Heart left ventricle (tissue), 16 donors: ENCODE results near the gene SPOCK1. TPM values are rescaled to one million over a fixed set of nuclear protein-coding genes. Genes with fewer than 3 reads are reported as not detected.

Experiments used
- ATAC-seq, 4 donors: fragments of 200-7000 bp; cut with Tn5 transposase; one replicate each; pipeline ENCODE4 v1.9.1; 2020 to 2022; ENCODE audit warnings: moderate library complexity in 4 of 4, mild to moderate bottlenecking in 3 of 4, moderate number of reproducible peaks in 1 of 4
- DNase-seq, 5 donors: peaks; one replicate each; pipeline ENCODE4 v3.0.0-alpha.2; 2020
- H3K27ac ChIP-seq, 12 donors: fragments of 200-600 bp; sonication (generic) in 4 of 12; one replicate each; pipeline versions ENCODE4 v1.5.0 to v1.8.0; 2016 to 2022; ENCODE audit warnings: mild to moderate bottlenecking in 2 of 12
- H3K27me3 ChIP-seq, 9 donors: fragments of 200-600 bp; sonication (generic) in 2 of 9; one replicate each; pipeline versions ENCODE4 v1.5.1 to v1.8.0; 2016 to 2022; ENCODE audit warnings: mild to moderate bottlenecking in 3 of 9
- H3K36me3 ChIP-seq, 9 donors: fragments of 200-600 bp; sonication (generic) in 2 of 9; one replicate each; pipeline versions ENCODE4 v1.5.0 to v1.8.0; 2018 to 2022; ENCODE audit warnings: mild to moderate bottlenecking in 2 of 9
- H3K4me1 ChIP-seq, 12 donors: fragments of 200-600 bp; sonication (generic) in 4 of 12; one replicate each; pipeline versions ENCODE4 v1.5.0 to v1.8.0; 2016 to 2022; ENCODE audit warnings: mild to moderate bottlenecking in 3 of 12
- H3K4me3 ChIP-seq, 12 donors: fragments of 200-600 bp; sonication (generic) in 4 of 12; one replicate each; pipeline versions ENCODE4 v1.5.0 to v1.8.0; 2017 to 2022; ENCODE audit warnings: mild to moderate bottlenecking in 9 of 12, moderate library complexity in 4 of 12
- H3K9me3 ChIP-seq, 12 donors: fragments of 200-600 bp; sonication (generic) in 4 of 12; one replicate each; pipeline versions ENCODE4 v1.5.0 to v1.8.0; 2016 to 2022; ENCODE audit warnings: mild to moderate bottlenecking in 1 of 12
- CTCF ChIP-seq, 12 donors: fragments of 200-600 bp; sonication (generic) in 4 of 12; IDR thresholded peaks; one replicate each; pipeline versions ENCODE4 v1.5.0 to v1.8.0; 2018 to 2022; ENCODE audit warnings: antibody characterized with exemption in 12 of 12, mild to moderate bottlenecking in 5 of 12
- POLR2A ChIP-seq, 2 donors: fragments of 450-650 bp; IDR thresholded peaks; one replicate each; pipeline ENCODE4 v1.6.1; 2017; ENCODE audit warnings: antibody characterized with exemption in 2 of 2, mild to moderate bottlenecking in 2 of 2, moderate library complexity in 2 of 2
- WGBS, 4 donors: extraction: QIAGEN DNeasy Blood & Tissue Kit in 2 of 4; methylation state at CpG; one replicate each; pipeline versions ENCODE4 v1.1.5 to v1.1.7; 2013 to 2018; 5-methylcytosine and 5-hydroxymethylcytosine counted together
- intact Hi-C, 10 donors: fragments of 100-400 bp; cut with DNase I; formaldehyde crosslinking; loops; one replicate each; pipeline versions ENCODE4 v1.11.1 to v1.14.2; 2022
- polyA plus RNA-seq, 2 donors: library from polyadenylated mRNA; stranded (reverse); fragments of 200-250 nt; gene quantifications; one replicate each; pipeline ENCODE4 v1.2.3, GENCODE V29; 2013
- total RNA-seq, 9 donors: library from RNA; depleted of rRNA in 2 of 9; stranded (reverse); fragments of >200 nt in 2 of 9; fragmentation: NEBNext Ultra II Directional in 3 of 9; extraction: Animal tissue kit (Norgen Biotek cat#: 25700) in 3 of 9; gene quantifications; one replicate each; pipeline versions ENCODE4 v1.1.0 to v1.2.4, GENCODE V29; 2016 to 2023
- donor health status: ischemic (EF 13 %, LVEDD 7.1; RV severe dilation, severe dysfunction).
- donor health status: healthy with polysubstance abuse.
- donor health status: DM: no; HTN: yes; CAD: no.
- donor health status: DM: no; HTN: no; CAD: no.
- donor health status: ischemic (EF 25% LVEDD 6.9; RV normal size, moderate dysfunction).
- donor health status: ischemic (EF 25% LVEDD 5.7; RV mildly dilated, moderate dysfunction).
- donor health status: healthy.
- donor health status: DM: yes; HTN: yes; CAD: no.
- donor health status: ischemic (EF 35%, LVEDD 5.7; RV mildly dilated, moderate dysfunction).
- donor health status: nonischemic (EF 11% LVEDD 7.7; RV severe dilation, severe dysfunction).
- donor health status: DM: yes; HTN: yes; CAD: no.
- donor health status: PGD.
- donor health status: ischemic (EF 29% LVEDD 5.4; RV normal size, mild dysfunction).
- donor health status: nonischemic (EF 23%, LVEDD 6.1; RV moderate dilation, normal function).

The SPOCK1 gene
- total and polyA plus RNA-seq, 11 donors = 7.8 to 51.2 (median 19.9) TPM

- TF ChIP-seq POLR2A (IDR thresholded peaks at IDR 0.05) = no peak
- no peak for TF ChIP-seq CTCF (IDR thresholded peaks at IDR 0.05)
- ATAC-seq (peak in 1 of 4 donors; percentile 51), DNase-seq (no peak)
- Histone ChIP-seq H3K4me3 (no peak overlapping the region), H3K36me3 (no peaks in the 10 kb centered on the region), H3K27me3 (no peaks in the 10 kb centered on the region), H3K27ac (no peak overlapping the region), H3K4me1 (no peaks in the 10 kb centered on the region), H3K9me3 (no peaks in the 10 kb centered on the region)
- WGBS, 4 donors = 33 to 73% (median 68%) methylated on average over 1 of the region's 1 CpG
- intact Hi-C loops = no loop called here
Measured at GRCh38 chr5:137035480-137035878, 463.6 kb downstream of the SPOCK1 start.

- Histone ChIP-seq H3K4me1 (no peaks in the 10 kb centered on the region), H3K9me3 (no peaks in the 10 kb centered on the region), H3K4me3 (no peak overlapping the region), H3K36me3 (no peaks in the 10 kb centered on the region), H3K27ac (no peak overlapping the region), H3K27me3 (no peaks in the 10 kb centered on the region)
- intact Hi-C loops = no loop called here
- ATAC-seq (no peak), DNase-seq (no peak)
- WGBS, 4 donors = 79 to 86% (median 81%) methylated on average over 10 of the region's 10 CpGs
- no peak for TF ChIP-seq POLR2A (IDR thresholded peaks at IDR 0.05)
- TF ChIP-seq CTCF (IDR thresholded peaks at IDR 0.05) = no peak
Measured at GRCh38 chr5:137034764-137035479, 464.2 kb downstream of the SPOCK1 start.

GRCh38 chr5:137034213-137034612, 464.9 kb downstream of the SPOCK1 start:
- TF ChIP-seq CTCF (IDR thresholded peaks at IDR 0.05) = no peak
- TF ChIP-seq POLR2A (IDR thresholded peaks at IDR 0.05) = no peak
- no peak overlapping the region for H3K4me3 ChIP-seq
- H3K36me3 ChIP-seq = no peaks in the 10 kb centered on the region
- H3K27ac ChIP-seq = no peak overlapping the region
- H3K9me3 ChIP-seq = no peaks in the 10 kb centered on the region
- no peaks in the 10 kb centered on the region for H3K4me1 ChIP-seq
- ATAC-seq (peak in 1 of 4 donors; percentile 21), DNase-seq (no peak)
- WGBS, 4 donors = 94 to 100% (median 98%) methylated on average over 2 to 4 of the region's 4 CpGs
- no peaks in the 10 kb centered on the region for H3K27me3 ChIP-seq
- intact Hi-C loops = no loop called here

- Histone ChIP-seq H3K27ac (no peak overlapping the region), H3K9me3 (no peaks in the 10 kb centered on the region), H3K36me3 (no peaks in the 10 kb centered on the region), H3K27me3 (no peaks in the 10 kb centered on the region), H3K4me3 (no peak overlapping the region), H3K4me1 (peaks cover 0 to 4% (median 0%) of the 10 kb centered on the region in 12 donors)
- ATAC-seq (no peak), DNase-seq (peak in 1 of 5 donors; percentile 54)
- no peak for TF ChIP-seq POLR2A (IDR thresholded peaks at IDR 0.05)
- TF ChIP-seq CTCF (IDR thresholded peaks at IDR 0.05) = no peak
- 48 to 61% (median 59%) methylated on average over 8 of the region's 8 CpGs for WGBS, 4 donors
- intact Hi-C loops = no loop called here
Measured at GRCh38 chr5:137032929-137033328, 466.2 kb downstream of the SPOCK1 start.
